Measurements from ENCODE around the gene NMS. TPM values are rescaled to one million over a fixed set of nuclear protein-coding genes. Genes with fewer than 3 reads are reported as not detected.

The NMS gene
- total and polyA plus RNA-seq, 2 of the 8 experiments (the other 6 are each of a cell fraction or from before 2014, with no cell fraction given) = not detected

DNA sequence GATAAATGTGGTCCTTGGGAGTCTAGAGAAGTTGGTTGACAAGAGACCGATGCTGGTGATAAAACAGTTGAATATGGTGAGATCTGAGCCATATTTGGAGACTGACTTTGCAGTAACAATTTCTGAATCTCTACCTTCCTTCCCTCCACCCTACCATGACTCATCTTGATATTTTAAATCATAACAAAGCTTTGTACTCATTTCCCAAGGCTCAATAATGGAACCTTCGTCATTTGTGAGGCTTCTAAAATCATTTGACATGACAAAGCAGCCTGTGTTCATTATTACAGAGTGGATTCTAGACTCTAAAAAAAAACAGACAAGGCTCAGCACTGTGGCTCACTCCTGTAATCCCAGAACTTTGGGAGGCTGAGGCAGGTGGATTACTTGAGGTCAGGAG lies 54.0 kb downstream of the NMS start:
- Histone ChIP-seq H2BK20ac (ENCODE audit: low read length) (no peak overlapping the region), H3K79me1 (ENCODE audit: low read depth, low read length) (no peaks in the 10 kb centered on the region), H3K23me2 (ENCODE audit: low read depth, low read length) (no peaks in the 10 kb centered on the region; the same call in 1 of the 2 replicates), H3K4me3 (ENCODE audit: extremely low read depth in 1 of 4, insufficient read depth in 2 of 4, low read depth in 3 of 4, low read length in 4 of 4) (no peak overlapping the region), H2AK5ac (ENCODE audit: low read depth, low read length) (no peak overlapping the region), H3K27me3 (replicated peaks in 1 of 4; ENCODE audit: control insufficient read depth in 3 of 4, extremely low read depth in 1 of 4, insufficient read depth in 3 of 4, low read length in 3 of 4) (no peaks in the 10 kb centered on the region), H4K20me1 (replicated peaks in 1 of 2; ENCODE audit: control insufficient read depth in 1 of 2, insufficient read depth in 2 of 2, low read length in 2 of 2) (no peaks in the 10 kb centered on the region), H3K4me2 (ENCODE audit: insufficient read depth in 1 of 2, low read depth in 2 of 2, low read length in 2 of 2) (no peak overlapping the region), H3K18ac (ENCODE audit: extremely low read depth, low read length) (no peak overlapping the region), H3K14ac (ENCODE audit: insufficient read length) (no peak overlapping the region), H3K23ac (ENCODE audit: insufficient read length) (no peak overlapping the region), H3K36me3 (ENCODE audit: control insufficient read depth in 2 of 4, insufficient read depth in 4 of 4, low read length in 3 of 4) (no peaks in the 10 kb centered on the region), H2BK120ac (replicated peaks; ENCODE audit: low read depth, low read length) (no peak overlapping the region), H3K9me3 (ENCODE audit: insufficient read depth in 2 of 2, low read depth in 1 of 2, low read length in 1 of 2) (no peaks in the 10 kb centered on the region), H2AFZ (ENCODE audit: low read length) (no peak overlapping the region), H3K4ac (replicated peaks; ENCODE audit: insufficient read length, low read depth, low read length) (no peak overlapping the region), H2BK15ac (ENCODE audit: low read length) (no peak overlapping the region), H3K4me1 (replicated peaks in 1 of 4; ENCODE audit: control insufficient read depth in 3 of 4, insufficient read depth in 4 of 4, low read length in 3 of 4) (no peaks in the 10 kb centered on the region), H3K79me2 (ENCODE audit: control insufficient read depth in 1 of 2, insufficient read depth in 2 of 2, low read length in 2 of 2) (no peaks in the 10 kb centered on the region), H3K56ac (replicated peaks; ENCODE audit: insufficient read length, low read depth, low read length) (no peak overlapping the region), H2BK12ac (ENCODE audit: low read depth, low read length) (no peak overlapping the region), H4K91ac (replicated peaks; ENCODE audit: insufficient read length, low read length) (no peak overlapping the region), H3K27ac (ENCODE audit: low read depth, low read length) (no peak overlapping the region), H4K8ac (ENCODE audit: extremely low read depth, insufficient read depth, low read length) (no peak overlapping the region), H3K9ac (replicated peaks in 1 of 4; ENCODE audit: extremely low read depth in 1 of 4, low read depth in 3 of 4, low read length in 3 of 4) (no peak overlapping the region), H4K5ac (ENCODE audit: insufficient read length, low read depth, low read length) (no peak overlapping the region), H2BK5ac (ENCODE audit: low read depth, low read length) (no peak overlapping the region)
- WGBS, 2 experiments (ENCODE audit: extremely low coverage in 1 of 2, insufficient coverage in 1 of 2, insufficient read length in 1 of 2, insufficient replicate concordance in 2 of 2, low coverage in 1 of 2, low lambda C conversion rate in 2 of 2, missing lambda C conversion rate in 1 of 2) = 88% methylated on average over 2 of the region's 2 CpGs; no CpG with 5 or more reads in 1 of the 2 experiments
- DNase-seq (ENCODE audit: low read depth in 1 of 2, low spot score in 2 of 2) (no peak), FAIRE-seq (no peak)
- CTCF ChIA-PET (ENCODE audit: partially characterized antibody) = no interaction called here
- POLR2A ChIA-PET (ENCODE audit: partially characterized antibody) = no interaction called here
- TF ChIP-seq, protein P1, sequence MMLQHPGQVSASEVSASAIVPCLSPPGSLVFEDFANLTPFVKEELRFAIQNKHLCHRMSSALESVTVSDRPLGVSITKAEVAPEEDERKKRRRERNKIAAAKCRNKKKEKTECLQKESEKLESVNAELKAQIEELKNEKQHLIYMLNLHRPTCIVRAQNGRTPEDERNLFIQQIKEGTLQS (IDR thresholded peaks at IDR 0.05; ENCODE audit: insufficient read depth, low read depth, low read length) = no peak
- TF ChIP-seq POU5F1 (IDR thresholded peaks at IDR 0.05; ENCODE audit: low read depth, low read length) (no peak), KDM5A (IDR thresholded peaks at IDR 0.05; ENCODE audit: low read length) (no peak), GTF2F1 (IDR thresholded peaks at IDR 0.05; ENCODE audit: borderline replicate concordance, low read depth, low read length) (no peak), SIX5 (IDR thresholded peaks at IDR 0.05; ENCODE audit: low read depth, low read length) (no peak), ASH2L (IDR thresholded peaks at IDR 0.05; ENCODE audit: low read length) (no peak), BACH1 (IDR thresholded peaks at IDR 0.05; ENCODE audit: low read length) (no peak), CTBP2 (IDR thresholded peaks at IDR 0.05; ENCODE audit: borderline replicate concordance, insufficient read depth, insufficient read length, low read length) (no peak), EZH2 (IDR thresholded peaks at IDR 0.05; ENCODE audit: low read depth, low read length, severe bottlenecking) (no peak), JUND (IDR thresholded peaks at IDR 0.05; ENCODE audit: low read length) (no peak)
- TF ChIP-seq, protein P2, sequence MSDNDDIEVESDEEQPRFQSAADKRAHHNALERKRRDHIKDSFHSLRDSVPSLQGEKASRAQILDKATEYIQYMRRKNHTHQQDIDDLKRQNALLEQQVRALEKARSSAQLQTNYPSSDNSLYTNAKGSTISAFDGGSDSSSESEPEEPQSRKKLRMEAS (IDR thresholded peaks at IDR 0.05) = no peak
- TF ChIP-seq, protein P3, sequence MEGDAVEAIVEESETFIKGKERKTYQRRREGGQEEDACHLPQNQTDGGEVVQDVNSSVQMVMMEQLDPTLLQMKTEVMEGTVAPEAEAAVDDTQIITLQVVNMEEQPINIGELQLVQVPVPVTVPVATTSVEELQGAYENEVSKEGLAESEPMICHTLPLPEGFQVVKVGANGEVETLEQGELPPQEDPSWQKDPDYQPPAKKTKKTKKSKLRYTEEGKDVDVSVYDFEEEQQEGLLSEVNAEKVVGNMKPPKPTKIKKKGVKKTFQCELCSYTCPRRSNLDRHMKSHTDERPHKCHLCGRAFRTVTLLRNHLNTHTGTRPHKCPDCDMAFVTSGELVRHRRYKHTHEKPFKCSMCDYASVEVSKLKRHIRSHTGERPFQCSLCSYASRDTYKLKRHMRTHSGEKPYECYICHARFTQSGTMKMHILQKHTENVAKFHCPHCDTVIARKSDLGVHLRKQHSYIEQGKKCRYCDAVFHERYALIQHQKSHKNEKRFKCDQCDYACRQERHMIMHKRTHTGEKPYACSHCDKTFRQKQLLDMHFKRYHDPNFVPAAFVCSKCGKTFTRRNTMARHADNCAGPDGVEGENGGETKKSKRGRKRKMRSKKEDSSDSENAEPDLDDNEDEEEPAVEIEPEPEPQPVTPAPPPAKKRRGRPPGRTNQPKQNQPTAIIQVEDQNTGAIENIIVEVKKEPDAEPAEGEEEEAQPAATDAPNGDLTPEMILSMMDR (IDR thresholded peaks at IDR 0.05; ENCODE audit: control extremely low read depth in 1 of 3, insufficient read depth in 1 of 3, low read depth in 1 of 3, low read length in 3 of 3) = no peak

All from H1 (cell line).